Glutamatergic neuron (in vitro differentiated cells): ENCODE data around the gene TNFAIP3. TPM values are rescaled to one million over a fixed set of nuclear protein-coding genes. Genes with fewer than 3 reads are reported as not detected.
A peak's percentile ranks its signal among the peaks of the same experiment; 100 is the strongest.

ENCODE experiments used
- DNase-seq: peaks from one replicate; pipeline ENCODE4 v3.0.0; 2022
- H3K27ac Mint-ChIP-seq: one replicate; pipeline ENCODE4 v1.8.0; 2020; ENCODE audit warnings: mild to moderate bottlenecking, mixed read lengths, inconsistent platforms; ENCODE audit not compliant: unreplicated experiment
- H3K27me3 Mint-ChIP-seq: one replicate; pipeline ENCODE4 v1.8.0; 2020; ENCODE audit warnings: mild to moderate bottlenecking, moderate library complexity, mixed read lengths, inconsistent platforms; ENCODE audit not compliant: unreplicated experiment
- H3K36me3 Mint-ChIP-seq: one replicate; pipeline ENCODE4 v1.8.0; 2020; ENCODE audit warnings: mild to moderate bottlenecking, mixed read lengths, inconsistent platforms; ENCODE audit not compliant: unreplicated experiment
- H3K4me1 Mint-ChIP-seq: one replicate; pipeline ENCODE4 v1.8.0; 2020; ENCODE audit warnings: mild to moderate bottlenecking, low read depth, mixed read lengths, inconsistent platforms; ENCODE audit not compliant: unreplicated experiment
- H3K4me3 Mint-ChIP-seq: one replicate; pipeline ENCODE4 v1.8.0; 2020; ENCODE audit warnings: mild to moderate bottlenecking, mixed read lengths, inconsistent platforms; ENCODE audit not compliant: unreplicated experiment
- H3K9me3 Mint-ChIP-seq: one replicate; pipeline ENCODE4 v1.8.0; 2020; ENCODE audit warnings: mild to moderate bottlenecking, moderate library complexity, mixed read lengths, inconsistent platforms; ENCODE audit not compliant: unreplicated experiment
- CTCF ChIP-seq: fragments of 200-600 bp; sonication (generic); IDR thresholded peaks from one replicate; pipeline ENCODE4 v1.5.0; 2021; ENCODE audit not compliant: partially characterized antibody, unreplicated experiment
- long read RNA-seq: library from polyadenylated mRNA; unstranded; transcript quantifications from one replicate; pipeline ENCODE4 v2.0.0, GENCODE V29; 2020; ENCODE audit not compliant: unreplicated experiment
- total RNA-seq: library from RNA; stranded (reverse); fragmentation: NEBNext Ultra II Directional; extraction: Animal tissue kit (Norgen Biotek cat#: 25700); gene quantifications from one replicate; pipeline ENCODE4 v1.2.1, GENCODE V29; 2021; ENCODE audit not compliant: unreplicated experiment

The TNFAIP3 gene
- 2.2 TPM for total RNA-seq
- long read RNA-seq = 0 reads

- peak; percentile 86 for DNase-seq
- no peaks in the 10 kb centered on the region for H3K9me3 Mint-ChIP-seq
- H3K4me3 Mint-ChIP-seq = peak within 1 kb of the TSS; percentile 95
- H3K27ac Mint-ChIP-seq = peak within 1 kb of the TSS; percentile 82
- H3K36me3 Mint-ChIP-seq = no peaks in the 10 kb centered on the region
- TF ChIP-seq CTCF = peak; percentile 83
- H3K4me1 Mint-ChIP-seq = peaks cover 7% of the 10 kb centered on the region
- H3K27me3 Mint-ChIP-seq = peaks cover 5% of the 10 kb centered on the region
Measured at GRCh38 chr6:137866914-137867684, at the start of gene TNFAIP3. Gene TNFAIP3 (plus strand): TSS chr6:137867259. CDS start chr6:137871228, 3,969 bp downstream.

GRCh38 chr6:137818440-137818839 lies 48.6 kb upstream of the TNFAIP3 start:
- Mint-ChIP-seq H3K9me3 (no peaks in the 10 kb centered on the region), H3K36me3 (no peaks in the 10 kb centered on the region), H3K4me1 (no peaks in the 10 kb centered on the region), H3K27me3 (peaks cover 3% of the 10 kb centered on the region), H3K4me3 (no peak overlapping the region), H3K27ac (no peak overlapping the region)
- no peak for TF ChIP-seq CTCF
- no peak for DNase-seq

- Mint-ChIP-seq H3K27ac (no peak overlapping the region), H3K36me3 (no peaks in the 10 kb centered on the region), H3K4me3 (no peak overlapping the region), H3K9me3 (no peaks in the 10 kb centered on the region), H3K4me1 (peaks cover 4% of the 10 kb centered on the region), H3K27me3 (peaks cover 3% of the 10 kb centered on the region)
- no peak for DNase-seq
- no peak for TF ChIP-seq CTCF
Measured at GRCh38 chr6:137819740-137820139, 47.3 kb upstream of the TNFAIP3 start.

GRCh38 chr6:137820425-137820824 lies 46.6 kb upstream of the TNFAIP3 start:
- TF ChIP-seq CTCF = no peak
- no peak for DNase-seq
- H3K36me3 Mint-ChIP-seq = no peaks in the 10 kb centered on the region
- H3K4me3 Mint-ChIP-seq = no peak overlapping the region
- H3K27me3 Mint-ChIP-seq = peaks cover 3% of the 10 kb centered on the region
- peaks cover 4% of the 10 kb centered on the region for H3K4me1 Mint-ChIP-seq
- H3K27ac Mint-ChIP-seq = no peak overlapping the region
- H3K9me3 Mint-ChIP-seq = no peaks in the 10 kb centered on the region

GRCh38 chr6:137820952-137821351 lies 46.1 kb upstream of the TNFAIP3 start:
- H3K27me3 Mint-ChIP-seq = peaks cover 3% of the 10 kb centered on the region
- no peaks in the 10 kb centered on the region for H3K9me3 Mint-ChIP-seq
- H3K27ac Mint-ChIP-seq = no peak overlapping the region
- no peaks in the 10 kb centered on the region for H3K36me3 Mint-ChIP-seq
- H3K4me1 Mint-ChIP-seq = peaks cover 4% of the 10 kb centered on the region
- H3K4me3 Mint-ChIP-seq = no peak overlapping the region
- no peak for DNase-seq
- TF ChIP-seq CTCF = no peak
